HCT116 (cell line): ENCODE results near the gene ERG. TPM values are rescaled to one million over a fixed set of nuclear protein-coding genes. Genes with fewer than 3 reads are reported as not detected.

Source experiments
- ATAC-seq: fragments of 200-7000 bp; cut with Tn5 transposase; 2 replicates; pipeline ENCODE4 v1.9.1; 2020; ENCODE audit warnings: mild to moderate bottlenecking, moderate library complexity
- BruUV-seq: library from RNA; stranded (reverse); fragments of 400-500 nt; replicated peaks from 2 replicates; lab custom pipeline; 2021; lab: Mats Ljungman, UMichigan
- CTCF ChIA-PET: fragments of 300-600 bp; sonication (Branson Sonifier 250); formaldehyde crosslinking; loops from one replicate; lab custom pipeline; 2021; ENCODE audit warnings: antibody characterized with exemption; lab: Charles Lee
- POLR2A ChIA-PET: fragments of 300-600, 350-600 bp; sonication (Branson Sonifier 250); formaldehyde crosslinking; loops from one replicate; lab custom pipeline; 2021; ENCODE audit warnings: antibody characterized with exemption; lab: Charles Lee
- RAD21 ChIA-PET, 2 experiments: fragments of 300-600 bp; sonication (Branson Sonifier 250); formaldehyde crosslinking; loops; one replicate each; lab custom pipeline; 2023; ENCODE audit warnings: low total read pairs in 2 of 2; ENCODE audit not compliant: uncharacterized antibody in 2 of 2, unreplicated experiment in 2 of 2, low non-redundant PET in 1 of 2; lab: Charles Lee
- DNase-seq: peaks from one replicate; pipeline ENCODE4 v3.0.0-alpha.2; 2010; ENCODE audit warnings: low read depth, low spot score
- H2AFZ ChIP-seq: fragments of 200-600 bp; shearing (Covaris generic), sonication (generic); 2 replicates; pipeline ENCODE4 v1.6.1; 2017; ENCODE audit warnings: low read depth, mixed run types, mixed read lengths, antibody characterized with exemption, low read length; ENCODE audit not compliant: poor library complexity, severe bottlenecking
- H3K27ac ChIP-seq: 2 replicates; pipeline ENCODE4 v1.5.1; 2012; ENCODE audit warnings: low read depth, low read length
- H3K27me3 ChIP-seq: fragments of 200-600 bp; sonication (generic); 2 replicates; pipeline ENCODE4 v1.6.1; 2016; ENCODE audit warnings: mixed run types, low read length, mixed read lengths; ENCODE audit not compliant: insufficient read depth
- H3K36me3 ChIP-seq, 2 experiments: fragments of 200-500 bp in 1 of 2; fragments of 200-600 bp in 1 of 2; sonication (Bioruptor generic) in 1 of 2; sonication (generic) in 1 of 2; 2 replicates each; pipeline versions ENCODE4 v1.5.1 to v1.6.1; 2014 to 2016; ENCODE audit warnings: low read length in 2 of 2, inconsistent platforms in 1 of 2, mixed read lengths in 1 of 2, mixed run types in 1 of 2; ENCODE audit not compliant: insufficient read depth in 2 of 2, control insufficient read depth in 1 of 2
- H3K4me1 ChIP-seq, 2 experiments: fragments of 200-600 bp in 1 of 2; sonication (generic) in 1 of 2; 2 replicates each; pipeline versions ENCODE4 v1.5.1 to v1.6.1; 2012 to 2017; ENCODE audit warnings: low read length in 2 of 2, inconsistent platforms in 1 of 2, mild to moderate bottlenecking in 1 of 2, mixed read lengths in 1 of 2, mixed run types in 1 of 2, moderate library complexity in 1 of 2; ENCODE audit not compliant: insufficient read depth in 2 of 2, control insufficient read depth in 1 of 2
- H3K4me2 ChIP-seq: fragments of 200-600 bp; sonication (generic); 2 replicates; pipeline ENCODE4 v1.6.1; 2017; ENCODE audit warnings: mixed run types, low read length, mixed read lengths
- H3K4me3 ChIP-seq, 2 experiments: fragments of 200-600 bp in 1 of 2; sonication (generic) in 1 of 2; replicated peaks in 1 of 2; 2 replicates each; pipeline ENCODE4 v1.5.1; 2011 to 2016; ENCODE audit warnings: low read length in 2 of 2, control low read depth in 1 of 2, low read depth in 1 of 2, mild to moderate bottlenecking in 1 of 2, mixed read lengths in 1 of 2, mixed run types in 1 of 2
- H3K79me2 ChIP-seq: fragments of 200-600 bp; sonication (generic); 2 replicates; pipeline ENCODE4 v1.6.1; 2017; ENCODE audit warnings: mild to moderate bottlenecking, mixed run types, low read length, moderate library complexity, mixed read lengths; ENCODE audit not compliant: insufficient read depth
- H3K9ac ChIP-seq: fragments of 200-600 bp; sonication (generic); 2 replicates; pipeline ENCODE4 v1.6.1; 2016; ENCODE audit warnings: low read length, mixed read lengths
- H3K9me2 ChIP-seq: fragments of 200-600 bp; sonication (generic), shearing (Covaris generic); 2 replicates; pipeline ENCODE4 v1.6.1; 2017; ENCODE audit warnings: mixed run types, mild to moderate bottlenecking, moderate library complexity; ENCODE audit not compliant: insufficient read depth
- H3K9me3 ChIP-seq, 2 experiments: fragments of 200-500 bp in 1 of 2; fragments of 200-600 bp in 1 of 2; sonication (Bioruptor generic) in 1 of 2; sonication (generic) in 1 of 2; 2 replicates each; pipeline ENCODE4 v1.6.1; 2014 to 2017; ENCODE audit warnings: low read length in 2 of 2, mixed read lengths in 2 of 2, inconsistent platforms in 1 of 2, low read depth in 1 of 2, mild to moderate bottlenecking in 1 of 2, mixed run types in 1 of 2, moderate library complexity in 1 of 2; ENCODE audit not compliant: control insufficient read depth in 1 of 2, insufficient read depth in 1 of 2
- H4K20me1 ChIP-seq: fragments of 200-600 bp; sonication (generic), shearing (Covaris generic); 2 replicates; pipeline ENCODE4 v1.6.1; 2017; ENCODE audit warnings: mixed run types, mild to moderate bottlenecking, moderate library complexity; ENCODE audit not compliant: insufficient read depth
- CBX3 ChIP-seq: IDR thresholded peaks from 2 replicates; pipeline ENCODE4 v1.6.1; 2012; ENCODE audit warnings: low read depth
- CEBPB ChIP-seq: IDR thresholded peaks from 2 replicates; pipeline ENCODE4 v1.6.1; 2012; ENCODE audit warnings: low read depth
- ELF1 ChIP-seq: IDR thresholded peaks from 2 replicates; pipeline ENCODE4 v1.6.1; 2012; ENCODE audit warnings: low read depth, borderline replicate concordance
- EZH2 ChIP-seq: fragments of 200-600 bp; sonication (generic); IDR thresholded peaks from 2 replicates; pipeline ENCODE4 v1.6.1; 2017; ENCODE audit warnings: antibody characterized with exemption, mixed run types
- JUND ChIP-seq: IDR thresholded peaks from 2 replicates; pipeline ENCODE4 v1.6.1; 2012
- RAD21 ChIP-seq: IDR thresholded peaks from 2 replicates; pipeline ENCODE4 v1.6.1; 2012; ENCODE audit warnings: low read depth, mild to moderate bottlenecking
- SP1 ChIP-seq: IDR thresholded peaks from 2 replicates; pipeline ENCODE4 v1.6.1; 2012; ENCODE audit warnings: low read depth
- TCF7L2 ChIP-seq: IDR thresholded peaks from 2 replicates; pipeline ENCODE4 v1.7.0; 2011; ENCODE audit warnings: borderline replicate concordance, inconsistent platforms; ENCODE audit not compliant: insufficient read depth, insufficient read length; ENCODE audit errors: extremely low read depth
- ZFX ChIP-seq: fragments of 450-650 bp; IDR thresholded peaks from 2 replicates; pipeline ENCODE4 v1.6.1; 2017
- ZNF274 ChIP-seq: fragments of 200-500 bp; sonication (Bioruptor generic); IDR thresholded peaks from 2 replicates; pipeline ENCODE4 v1.6.1; 2014; ENCODE audit warnings: mild to moderate bottlenecking, low read depth, low read length, inconsistent platforms
- intact Hi-C: fragments of 100-400 bp; cut with micrococcal nuclease; formaldehyde crosslinking; loops from 2 replicates; pipeline ENCODE4 v1.10.0; 2022
- total RNA-seq: library from RNA; stranded (reverse); gene quantifications from one replicate; pipeline ENCODE4 v1.2.1, GENCODE V29; 2021; ENCODE audit not compliant: unreplicated experiment
- TF ChIP-seq, protein P1 (sequence below): IDR thresholded peaks from 2 replicates; pipeline ENCODE4 v1.6.1; 2012

Gene ERG
- total RNA-seq, 1 experiment from 2014 or later = 0.17 TPM

DNA sequence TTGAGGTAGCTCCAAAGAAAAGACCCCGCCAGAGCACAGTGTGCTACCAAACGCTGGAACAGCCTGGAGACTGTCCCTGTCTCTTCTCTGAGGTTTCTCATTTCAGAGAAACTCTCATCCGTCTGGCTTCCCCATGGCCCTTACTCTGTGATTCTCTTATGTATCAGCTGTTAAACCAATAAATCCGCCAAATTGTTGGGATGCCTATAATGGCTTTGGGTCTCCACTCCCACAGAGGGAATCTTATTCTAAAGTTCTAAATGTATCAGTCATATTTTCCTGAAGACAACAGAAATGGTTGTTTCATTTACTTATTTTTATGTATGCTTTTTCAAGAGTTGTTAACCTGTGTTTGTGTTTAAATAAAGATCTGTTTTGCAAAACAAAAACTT lies 4.0 kb downstream of the ERG start:
- no peaks in the 10 kb centered on the region for H3K9me2 ChIP-seq
- no TSS peak for BruUV-seq
- POLR2A ChIA-PET = no interaction called here
- H3K4me1 ChIP-seq = no peaks in the 10 kb centered on the region
- H2AFZ ChIP-seq = no peak overlapping the region
- H3K27ac ChIP-seq = no peak overlapping the region
- CTCF ChIA-PET = no interaction called here
- peaks cover 51% of the 10 kb centered on the region for H3K27me3 ChIP-seq
- intact Hi-C loops = no loop called here
- no peaks in the 10 kb centered on the region for H4K20me1 ChIP-seq
- no peak overlapping the region for H3K9ac ChIP-seq
- no peaks in the 10 kb centered on the region for H3K9me3 ChIP-seq
- TF ChIP-seq JUND (no peak), TCF7L2 (no peak), SP1 (no peak), ZFX (no peak), EZH2 (no peak), ELF1 (no peak), CEBPB (no peak), RAD21 (no peak), ZNF274 (no peak)
- TF ChIP-seq, protein P1, sequence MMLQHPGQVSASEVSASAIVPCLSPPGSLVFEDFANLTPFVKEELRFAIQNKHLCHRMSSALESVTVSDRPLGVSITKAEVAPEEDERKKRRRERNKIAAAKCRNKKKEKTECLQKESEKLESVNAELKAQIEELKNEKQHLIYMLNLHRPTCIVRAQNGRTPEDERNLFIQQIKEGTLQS = no peak
- RAD21 ChIA-PET = no interaction called here
- ATAC-seq = no peak
- no peak overlapping the region for H3K4me2 ChIP-seq
- no peaks in the 10 kb centered on the region for H3K36me3 ChIP-seq
- H3K79me2 ChIP-seq = no peaks in the 10 kb centered on the region
- no peak overlapping the region for H3K4me3 ChIP-seq
- DNase-seq = no peak

DNA sequence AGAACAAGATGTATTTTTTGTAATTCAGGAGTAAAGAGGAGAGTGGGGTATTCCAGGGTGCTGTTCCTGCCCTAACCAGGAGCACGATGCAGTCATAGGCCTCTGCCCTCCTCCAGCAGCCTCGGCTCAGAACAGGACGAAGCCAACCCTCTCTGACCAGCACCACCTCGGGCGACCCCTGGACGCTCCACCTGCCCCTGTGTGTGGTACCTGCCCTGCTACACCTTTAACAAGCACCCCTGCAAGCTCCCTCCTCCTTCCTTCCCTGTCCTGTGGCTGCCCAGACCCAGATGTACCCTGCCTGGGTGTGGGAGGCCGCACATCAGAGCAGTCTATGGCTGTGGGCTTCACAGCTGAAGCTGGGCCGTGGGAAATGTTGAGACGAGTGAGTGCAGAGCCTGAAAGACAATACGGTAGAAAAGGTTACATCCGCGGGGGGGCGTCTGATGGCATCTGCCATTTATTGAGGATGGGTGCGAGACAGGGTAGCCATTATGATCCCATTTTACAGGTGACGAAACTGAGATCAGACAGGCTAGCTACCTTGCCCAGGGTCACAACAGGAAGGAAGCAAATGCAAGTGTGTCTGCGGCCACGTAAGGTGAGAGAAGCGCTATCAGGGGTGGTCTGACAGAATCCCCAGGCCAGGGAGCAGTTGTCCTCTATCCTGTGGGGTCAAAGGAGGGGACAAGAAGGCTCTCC lies 4.6 kb downstream of the ERG start:
- POLR2A ChIA-PET = no interaction called here
- H3K9ac ChIP-seq = no peak overlapping the region
- no peaks in the 10 kb centered on the region for H3K79me2 ChIP-seq
- intact Hi-C loops = no loop called here
- H3K9me2 ChIP-seq = no peaks in the 10 kb centered on the region
- H3K9me3 ChIP-seq = no peaks in the 10 kb centered on the region
- ATAC-seq (no peak), DNase-seq (no peak)
- H3K4me3 ChIP-seq = no peak overlapping the region
- no peaks in the 10 kb centered on the region for H3K4me1 ChIP-seq
- RAD21 ChIA-PET = no interaction called here
- TF ChIP-seq ZNF274 (no peak), CBX3 (no peak)
- no peaks in the 10 kb centered on the region for H4K20me1 ChIP-seq
- H3K4me2 ChIP-seq = no peak overlapping the region
- CTCF ChIA-PET = no interaction called here
- no peaks in the 10 kb centered on the region for H3K36me3 ChIP-seq
- peaks cover 53% of the 10 kb centered on the region for H3K27me3 ChIP-seq
- no TSS peak for BruUV-seq
- H3K27ac ChIP-seq = no peak overlapping the region
- no peak overlapping the region for H2AFZ ChIP-seq
